Right lobe of liver (tissue), 4 donors: ENCODE measurements around the gene MAMLD1.

Experiments
- POLR2A ChIP-seq: fragments of 450-650 bp; IDR thresholded peaks from one replicate; pipeline ENCODE4 v1.6.1; 2017; ENCODE audit warnings: antibody characterized with exemption, mild to moderate bottlenecking
- TF ChIP-seq, protein P1 (sequence below), 4 donors: fragments of 200-600 bp in 3 of 4; fragments of 450-650 bp in 1 of 4; IDR thresholded peaks; one replicate each; pipeline versions ENCODE4 v1.5.1 to v1.8.0; 2016 to 2022; ENCODE audit warnings: antibody characterized with exemption in 4 of 4, mild to moderate bottlenecking in 2 of 4
- donor health status: DM: no; HTN: no; CAD: no.
- donor health status: DM: no; HTN: no; CAD: no.
- donor health status: DM: no; HTN: yes; CAD: no.

DNA sequence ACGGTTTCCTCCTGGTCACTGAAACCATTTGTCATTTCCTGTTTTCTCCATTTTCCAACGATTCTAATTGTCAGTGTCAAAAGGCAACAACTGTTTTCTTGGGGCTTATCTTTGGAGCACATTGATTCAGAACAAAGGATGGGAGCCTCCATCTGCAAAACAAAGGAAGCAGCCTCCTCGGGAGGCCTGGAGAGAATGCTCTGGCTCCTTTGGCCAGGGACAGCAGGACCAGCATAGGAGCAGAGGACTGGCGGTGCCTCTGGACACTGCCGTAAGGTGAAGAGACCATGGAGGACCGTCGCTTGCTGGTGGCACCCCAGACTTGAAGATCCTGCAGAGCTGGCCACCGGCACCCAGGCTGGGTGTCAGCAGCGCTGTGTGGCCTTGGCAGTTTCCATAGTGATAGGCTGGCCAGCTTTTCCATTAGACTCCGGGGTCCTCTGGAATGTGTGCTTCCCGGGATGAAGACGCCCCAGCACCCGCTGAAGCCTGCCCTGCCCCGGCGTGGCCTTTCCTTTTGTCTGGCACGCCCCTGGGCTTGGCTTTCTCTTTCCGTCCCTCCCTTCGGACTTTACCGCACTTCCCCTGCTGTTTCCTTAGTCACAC lies 144.2 kb downstream of the MAMLD1 start:
- TF ChIP-seq, protein P1, sequence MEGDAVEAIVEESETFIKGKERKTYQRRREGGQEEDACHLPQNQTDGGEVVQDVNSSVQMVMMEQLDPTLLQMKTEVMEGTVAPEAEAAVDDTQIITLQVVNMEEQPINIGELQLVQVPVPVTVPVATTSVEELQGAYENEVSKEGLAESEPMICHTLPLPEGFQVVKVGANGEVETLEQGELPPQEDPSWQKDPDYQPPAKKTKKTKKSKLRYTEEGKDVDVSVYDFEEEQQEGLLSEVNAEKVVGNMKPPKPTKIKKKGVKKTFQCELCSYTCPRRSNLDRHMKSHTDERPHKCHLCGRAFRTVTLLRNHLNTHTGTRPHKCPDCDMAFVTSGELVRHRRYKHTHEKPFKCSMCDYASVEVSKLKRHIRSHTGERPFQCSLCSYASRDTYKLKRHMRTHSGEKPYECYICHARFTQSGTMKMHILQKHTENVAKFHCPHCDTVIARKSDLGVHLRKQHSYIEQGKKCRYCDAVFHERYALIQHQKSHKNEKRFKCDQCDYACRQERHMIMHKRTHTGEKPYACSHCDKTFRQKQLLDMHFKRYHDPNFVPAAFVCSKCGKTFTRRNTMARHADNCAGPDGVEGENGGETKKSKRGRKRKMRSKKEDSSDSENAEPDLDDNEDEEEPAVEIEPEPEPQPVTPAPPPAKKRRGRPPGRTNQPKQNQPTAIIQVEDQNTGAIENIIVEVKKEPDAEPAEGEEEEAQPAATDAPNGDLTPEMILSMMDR (IDR thresholded peaks at IDR 0.05), result no peak
- TF ChIP-seq POLR2A, result no peak
